ENCODE results near the gene COL11A2.

DNA sequence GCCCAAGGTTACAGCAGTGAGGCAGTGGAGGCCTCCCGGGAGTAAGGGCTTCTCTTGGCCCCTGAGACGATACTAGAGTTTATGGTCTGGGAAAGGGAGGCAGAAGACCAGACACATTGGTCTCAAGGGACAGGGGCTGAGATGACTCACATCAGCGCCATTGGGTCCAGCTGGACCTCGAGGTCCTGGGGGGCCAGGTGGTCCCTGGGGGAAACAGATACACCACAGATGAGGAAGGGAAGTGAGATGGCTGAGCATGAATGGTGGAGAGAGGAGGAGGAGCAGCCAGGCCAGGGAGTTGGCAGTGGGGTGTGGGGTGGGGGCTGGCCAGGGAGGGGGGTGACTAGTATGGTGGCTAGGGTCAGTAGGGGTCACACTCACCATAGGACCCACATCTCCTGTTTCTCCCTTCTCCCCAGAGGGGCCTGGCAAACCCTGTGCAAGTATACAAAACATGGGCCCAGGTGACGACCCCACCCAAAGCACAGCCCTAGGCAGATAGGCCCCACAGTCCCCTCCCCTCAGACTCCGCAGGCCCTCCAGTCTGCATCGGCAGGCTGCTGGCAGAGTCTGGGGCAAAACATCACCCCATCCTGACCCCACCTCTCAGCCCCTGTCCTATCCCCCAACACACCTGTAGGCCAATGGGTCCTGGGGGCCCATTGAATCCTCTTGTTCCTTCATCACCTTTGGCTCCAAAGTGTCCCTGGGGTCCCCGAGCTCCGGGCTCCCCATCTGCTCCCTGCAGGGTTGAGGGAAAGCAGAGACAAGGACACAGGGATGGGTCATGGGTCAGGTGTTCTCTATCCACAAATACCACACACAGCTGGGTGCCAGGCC lies 21.9 kb downstream of the COL11A2 start:
- no peak for TF ChIP-seq POLR2A (IDR thresholded peaks at IDR 0.05)
- no peak for TF ChIP-seq CTCF (IDR thresholded peaks at IDR 0.05)

Measured in lower leg skin (tissue), 3 donors.